HepG2 (cell line): Measurements from ENCODE around the gene ANKHD1. TPM values are rescaled to one million over a fixed set of nuclear protein-coding genes. Genes with fewer than 3 reads are reported as not detected.
A peak's percentile ranks its signal among the peaks of the same experiment; 100 is the strongest.

ENCODE experiments used
- ADNP ChIP-seq: sonication (generic); formaldehyde crosslinking; IDR thresholded peaks from 2 replicates; pipeline ENCODE4 v1.4.0; 2020; ENCODE audit warnings: missing genetic modification reagents
- ARHGAP35 ChIP-seq: sonication (generic); formaldehyde crosslinking; IDR thresholded peaks from 2 replicates; pipeline ENCODE4 v1.9.0; 2022; ENCODE audit warnings: mild to moderate bottlenecking, inconsistent platforms, moderate library complexity, missing genetic modification reagents, borderline replicate concordance
- ARNT ChIP-seq: fragments of 450-650 bp; IDR thresholded peaks from 2 replicates; pipeline ENCODE4 v1.6.1; 2017
- ATF5 ChIP-seq: sonication (generic); formaldehyde crosslinking; IDR thresholded peaks from 2 replicates; pipeline ENCODE4 v1.4.0; 2020; ENCODE audit warnings: mild to moderate bottlenecking, low read depth, missing genetic modification reagents
- FLYWCH1 ChIP-seq: sonication (generic); formaldehyde crosslinking; IDR thresholded peaks from 2 replicates; pipeline ENCODE4 v1.8.1; 2023; ENCODE audit warnings: mild to moderate bottlenecking, missing genetic modification reagents
- FOXP1 ChIP-seq, 2 experiments: fragments of 450-650 bp in 1 of 2; IDR thresholded peaks; 2 replicates each; pipeline ENCODE4 v1.6.1; 2017 to 2018; ENCODE audit warnings: antibody characterized with exemption in 1 of 2
- GFI1 ChIP-seq: sonication (generic); formaldehyde crosslinking; IDR thresholded peaks from 2 replicates; pipeline ENCODE4 v1.5.0; 2020; ENCODE audit warnings: missing genetic modification reagents, mild to moderate bottlenecking, borderline replicate concordance
- KAT8 ChIP-seq: IDR thresholded peaks from 2 replicates; pipeline ENCODE4 v1.6.1; 2016; ENCODE audit warnings: missing genetic modification reagents, missing compliant biosample characterization
- LCORL ChIP-seq, 2 experiments: fragments of 450-650 bp in 1 of 2; sonication (generic) in 1 of 2; formaldehyde crosslinking in 1 of 2; IDR thresholded peaks; 2 replicates each; pipeline versions ENCODE4 v1.5.0 to v1.6.1; 2017 to 2020; ENCODE audit warnings: antibody characterized with exemption in 1 of 2, missing genetic modification reagents in 1 of 2
- NCOA1 ChIP-seq: sonication (generic); formaldehyde crosslinking; IDR thresholded peaks from 2 replicates; pipeline ENCODE4 v1.9.0; 2021; ENCODE audit warnings: missing genetic modification reagents
- PLSCR1 ChIP-seq: sonication (generic); formaldehyde crosslinking; IDR thresholded peaks from 2 replicates; pipeline ENCODE4 v1.5.0; 2020; ENCODE audit warnings: missing genetic modification reagents, mild to moderate bottlenecking, borderline replicate concordance
- SOX13 ChIP-seq, 3 experiments: fragments of 450-650 bp in 1 of 3; sonication (generic) in 1 of 3; formaldehyde crosslinking in 1 of 3; IDR thresholded peaks in 2 of 3; conservative IDR thresholded peaks in 1 of 3; 2 replicates each; pipeline versions ENCODE4 v1.5.0 to v1.6.1; 2016 to 2020; ENCODE audit warnings: antibody characterized with exemption in 1 of 3, mild to moderate bottlenecking in 1 of 3, missing compliant biosample characterization in 1 of 3, missing genetic modification reagents in 1 of 3, moderate library complexity in 1 of 3
- ZBTB33 ChIP-seq: sonication (generic); formaldehyde crosslinking; IDR thresholded peaks from 2 replicates; pipeline ENCODE4 v1.4.0; 2020; ENCODE audit warnings: missing genetic modification reagents
- ZFP62 ChIP-seq: sonication (generic); formaldehyde crosslinking; IDR thresholded peaks from 2 replicates; pipeline ENCODE4 v1.4.0; 2020; ENCODE audit warnings: missing genetic modification reagents
- ZFP91 ChIP-seq: sonication (generic); formaldehyde crosslinking; IDR thresholded peaks from 2 replicates; pipeline ENCODE4 v1.9.0; 2022; ENCODE audit warnings: missing genetic modification reagents, mild to moderate bottlenecking, borderline replicate concordance
- ZNF292 ChIP-seq: sonication (generic); formaldehyde crosslinking; IDR thresholded peaks from 2 replicates; pipeline ENCODE4 v1.8.1; 2022; ENCODE audit warnings: mild to moderate bottlenecking, low read depth, missing genetic modification reagents, borderline replicate concordance
- ZNF552 ChIP-seq: sonication (generic); formaldehyde crosslinking; IDR thresholded peaks from 2 replicates; pipeline ENCODE4 v1.9.0; 2022; ENCODE audit warnings: missing genetic modification reagents, mild to moderate bottlenecking, borderline replicate concordance
- ZNF597 ChIP-seq: sonication (generic); formaldehyde crosslinking; IDR thresholded peaks from 2 replicates; pipeline ENCODE4 v1.5.0; 2020; ENCODE audit warnings: missing genetic modification reagents
- polyA plus RNA-seq, 8 experiments: library from polyadenylated mRNA; depleted of rRNA in 3 of 8; stranded (reverse) in 7 of 8; unstranded in 1 of 8; fragments of >200 nt; fragmentation: Illumina TruSeq in 4 of 8; extraction: Trizol in 4 of 8; gene quantifications; 2 replicates each; pipeline versions ENCODE4 v1.2.1 to v1.2.3, GENCODE V29; 2011 to 2016; ENCODE audit warnings: low read depth in 4 of 8, missing spikeins in 1 of 8, mixed read lengths in 1 of 8; ENCODE audit not compliant: insufficient read depth in 1 of 8
- total RNA-seq, 5 experiments: library from RNA; depleted of rRNA; stranded (reverse); fragments of >200 nt; fragmentation: Illumina TruSeq; extraction: Trizol; gene quantifications; 2 replicates each; pipeline ENCODE4 v1.2.3, GENCODE V29; 2016; ENCODE audit warnings: low read depth in 1 of 5
- TF ChIP-seq, protein P1 (sequence below): sonication (generic); formaldehyde crosslinking; IDR thresholded peaks from 2 replicates; pipeline ENCODE4 v1.9.0; 2021; ENCODE audit warnings: missing genetic modification reagents, mild to moderate bottlenecking, borderline replicate concordance

The ANKHD1 gene
- total and polyA plus RNA-seq, 2 of the 13 experiments (the other 11 are each of a cell fraction or from before 2014, with no cell fraction given), result 69.9 to 82.0 TPM

DNA sequence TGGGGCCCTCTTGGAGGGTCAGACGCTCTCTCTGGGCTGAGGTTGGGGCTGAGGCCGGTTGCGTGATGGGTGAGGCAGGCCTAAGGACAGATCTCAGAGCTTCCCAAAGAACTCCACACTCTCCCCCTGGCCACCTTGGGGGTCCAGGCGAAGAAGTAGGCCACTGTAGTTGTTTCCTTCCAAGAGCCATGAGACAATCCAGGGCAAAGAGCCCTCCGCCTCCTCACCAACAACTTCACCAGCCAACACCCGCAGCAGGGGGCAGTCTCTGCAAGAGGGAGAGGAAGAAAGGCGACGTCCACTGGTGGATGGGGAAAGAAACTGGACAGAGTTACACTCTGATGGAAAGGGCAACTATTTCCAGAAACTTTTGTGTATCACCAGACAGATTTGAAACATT lies 173.7 kb downstream of the ANKHD1 start (continued):
- TF ChIP-seq ZNF597, result no peak
- TF ChIP-seq ZFP91 (CRISPR knock-in tag), result no peak
- TF ChIP-seq, protein P1, sequence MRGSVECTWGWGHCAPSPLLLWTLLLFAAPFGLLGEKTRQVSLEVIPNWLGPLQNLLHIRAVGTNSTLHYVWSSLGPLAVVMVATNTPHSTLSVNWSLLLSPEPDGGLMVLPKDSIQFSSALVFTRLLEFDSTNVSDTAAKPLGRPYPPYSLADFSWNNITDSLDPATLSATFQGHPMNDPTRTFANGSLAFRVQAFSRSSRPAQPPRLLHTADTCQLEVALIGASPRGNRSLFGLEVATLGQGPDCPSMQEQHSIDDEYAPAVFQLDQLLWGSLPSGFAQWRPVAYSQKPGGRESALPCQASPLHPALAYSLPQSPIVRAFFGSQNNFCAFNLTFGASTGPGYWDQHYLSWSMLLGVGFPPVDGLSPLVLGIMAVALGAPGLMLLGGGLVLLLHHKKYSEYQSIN (CRISPR knock-in tag), result no peak
- TF ChIP-seq SOX13 (IDR thresholded peaks at IDR 0.05), result no peak
- no peak for TF ChIP-seq SOX13 (CRISPR knock-in tag; conservative IDR thresholded peaks at IDR 0.05 in 1 of 2, IDR thresholded peaks at IDR 0.05 in 1 of 2)
- no peak for TF ChIP-seq PLSCR1 (CRISPR knock-in tag)
- 0 out of 2 replicates have a peak, but pooled peaks have one; percentile 41 for TF ChIP-seq ADNP (CRISPR knock-in tag)
- TF ChIP-seq GFI1, result no peak
- TF ChIP-seq ZNF552 (CRISPR knock-in tag), result no peak
- no peak for TF ChIP-seq ZFP62 (CRISPR knock-in tag)
- TF ChIP-seq ATF5 (CRISPR knock-in tag), result no peak
- TF ChIP-seq KAT8, result peak; percentile 56; the same call in 1 of the 2 replicates
- TF ChIP-seq FLYWCH1 (CRISPR knock-in tag), result no peak
- TF ChIP-seq ARNT, result no peak
- no peak for TF ChIP-seq LCORL (IDR thresholded peaks at IDR 0.05)
- TF ChIP-seq LCORL (CRISPR knock-in tag; IDR thresholded peaks at IDR 0.05), result no peak
- 0 out of 2 replicates have a peak, but pooled peaks have one; percentile 10 for TF ChIP-seq ZBTB33
- TF ChIP-seq ARHGAP35, result no peak
- TF ChIP-seq ZNF292, result no peak
- no peak for TF ChIP-seq FOXP1 (IDR thresholded peaks at IDR 0.05)
- TF ChIP-seq FOXP1 (CRISPR knock-in tag; IDR thresholded peaks at IDR 0.05), result no peak
- no peak for TF ChIP-seq NCOA1 (CRISPR knock-in tag)
